Left cardiac atrium (tissue), 4 donors: ENCODE measurements around the gene SGMS1. TPM values are rescaled to one million over a fixed set of nuclear protein-coding genes. Genes with fewer than 3 reads are reported as not detected.
A peak's percentile ranks its signal among the peaks of the same experiment; 100 is the strongest.
"Not testable (repeated sequence)": the region's sequence is repeated elsewhere in the genome, so short reads cannot be mapped to it uniquely, and the experiment has no call there.

ENCODE experiments used
- ATAC-seq, 2 donors: fragments of 200-7000 bp; cut with Tn5 transposase; one replicate each; pipeline ENCODE4 v1.9.1; 2020; ENCODE audit warnings: mild to moderate bottlenecking in 2 of 2, moderate library complexity in 2 of 2
- DNase-seq: peaks from one replicate; pipeline ENCODE4 v3.0.0-alpha.2; 2020
- intact Hi-C, 2 donors: fragments of 100-400 bp; cut with DNase I; formaldehyde crosslinking; loops; one replicate each; pipeline versions ENCODE4 v1.14.1 to v1.15.1; 2022 to 2023
- total RNA-seq, 2 donors: library from RNA; stranded (reverse); fragmentation: NEBNext Ultra II Directional; extraction: Animal tissue kit (Norgen Biotek cat#: 25700); gene quantifications; one replicate each; pipeline ENCODE4 v1.2.1, GENCODE V29; 2021
- donor health status: DM: no; HTN: yes; CAD: no.
- donor health status: DM: no; HTN: yes; CAD: no; lungs with severe emphysema.
- donor health status: DM: yes; HTN: yes; CAD: no.
- donor health status: Dilated cardiomyopathy.

SGMS1 gene
- total RNA-seq, 2 donors from 2014 or later: 22.4 to 24.4 TPM

- ATAC-seq: no peak
- intact Hi-C loops: no loop called here
- no peak for DNase-seq
These were observed 49.5 kb downstream of the SGMS1 start for GRCh38 chr10:50574305-50574704.

- intact Hi-C loops: no loop called here
- ATAC-seq (no peak), DNase-seq (no peak)
These were observed 51.7 kb downstream of the SGMS1 start for GRCh38 chr10:50572017-50572491.

GRCh38 chr10:50568750-50569149 lies 55.0 kb downstream of the SGMS1 start:
- DNase-seq, intact Hi-C loops, ATAC-seq: not testable (repeated sequence)

- no peak for DNase-seq
- ATAC-seq: no peak
- intact Hi-C loops: no loop called here
These were observed 56.4 kb downstream of the SGMS1 start for GRCh38 chr10:50567384-50567783.

- DNase-seq: no peak
- intact Hi-C loops: no loop called here
- ATAC-seq: no peak
These were observed 57.6 kb downstream of the SGMS1 start for GRCh38 chr10:50566150-50566549.

GRCh38 chr10:50565301-50566083 lies 58.3 kb downstream of the SGMS1 start:
- no peak for DNase-seq
- no peak for ATAC-seq
- intact Hi-C loops: no loop called here

GRCh38 chr10:50563906-50564305 lies 59.9 kb downstream of the SGMS1 start:
- ATAC-seq: no peak
- intact Hi-C loops: no loop called here
- no peak for DNase-seq

- intact Hi-C loops: no loop called here
- ATAC-seq (peak; percentile 18 to 54), DNase-seq (no peak)
These were observed 61.9 kb downstream of the SGMS1 start for GRCh38 chr10:50561816-50562215.

- intact Hi-C loops: no loop called here
- ATAC-seq (peak; percentile 88 to 89), DNase-seq (no peak)
These were observed 62.5 kb downstream of the SGMS1 start for GRCh38 chr10:50561266-50561665.

- ATAC-seq: no peak
- intact Hi-C loops: no loop called here
- DNase-seq: no peak
These were observed 63.4 kb downstream of the SGMS1 start for GRCh38 chr10:50560370-50560769.

GRCh38 chr10:50558371-50558770 lies 65.4 kb downstream of the SGMS1 start:
- intact Hi-C loops: loop anchor here (5.0 to 10.0 kb wide), 2 partner anchors 64 to 66 kb away; partner anchors contain the start of gene SGMS1 (in 2 of the 2)
- ATAC-seq: peak in 1 of 2 donors; percentile 29
- no peak for DNase-seq

GRCh38 chr10:50557130-50557682 lies 66.5 kb downstream of the SGMS1 start:
- ATAC-seq: no peak
- intact Hi-C loops: loop anchor here (5.0 to 10.0 kb wide), 2 partner anchors 65 to 68 kb away; partner anchors contain the start of gene SGMS1 (in 2 of the 2)

GRCh38 chr10:50556237-50557120 lies 67.3 kb downstream of the SGMS1 start:
- no peak for DNase-seq
- ATAC-seq: no peak
- intact Hi-C loops: loop anchor here (5.0 to 10.0 kb wide), 2 partner anchors 66 to 68 kb away; partner anchors contain the start of gene SGMS1 (in 2 of the 2)

More at GRCh38 chr10:50557130-50557682, 66.5 kb downstream of the SGMS1 start:
- DNase-seq: no peak

- ATAC-seq (peak; percentile 59 to 76), DNase-seq (no peak)
- intact Hi-C loops: loop anchor here (5.0 to 10.0 kb wide), 2 partner anchors 67 to 70 kb away; partner anchors contain the start of gene SGMS1 (in 2 of the 2)
These were observed 68.7 kb downstream of the SGMS1 start for GRCh38 chr10:50554995-50555568.

- ATAC-seq (no peak), DNase-seq (no peak)
- intact Hi-C loops: loop anchor here in 1 of 2 donors (10.0 kb wide), 1 partner anchor 70 kb away; the partner anchor contains the start of gene SGMS1
These were observed 69.3 kb downstream of the SGMS1 start for GRCh38 chr10:50554376-50554994.

GRCh38 chr10:50552771-50553535 lies 70.8 kb downstream of the SGMS1 start:
- ATAC-seq: no peak
- intact Hi-C loops: loop anchor here in 1 of 2 donors (10.0 kb wide), 1 partner anchor 72 kb away; the partner anchor contains the start of gene SGMS1
- DNase-seq: no peak

GRCh38 chr10:50552308-50552707 lies 71.4 kb downstream of the SGMS1 start:
- DNase-seq (no peak), ATAC-seq (no peak)
- intact Hi-C loops: loop anchor here in 1 of 2 donors (10.0 kb wide), 1 partner anchor 72 kb away; the partner anchor contains the start of gene SGMS1
